GM19328 (cell line): Measurements from ENCODE around the gene CFAP74.

Source experiments
- ATAC-seq: cut with Tn5 transposase; IDR thresholded peaks from one replicate; pipeline ENCODE4 v1.9.1; 2021; ENCODE audit warnings: mild to moderate bottlenecking, moderate library complexity; ENCODE audit not compliant: unreplicated experiment

CFAP74 gene

DNA sequence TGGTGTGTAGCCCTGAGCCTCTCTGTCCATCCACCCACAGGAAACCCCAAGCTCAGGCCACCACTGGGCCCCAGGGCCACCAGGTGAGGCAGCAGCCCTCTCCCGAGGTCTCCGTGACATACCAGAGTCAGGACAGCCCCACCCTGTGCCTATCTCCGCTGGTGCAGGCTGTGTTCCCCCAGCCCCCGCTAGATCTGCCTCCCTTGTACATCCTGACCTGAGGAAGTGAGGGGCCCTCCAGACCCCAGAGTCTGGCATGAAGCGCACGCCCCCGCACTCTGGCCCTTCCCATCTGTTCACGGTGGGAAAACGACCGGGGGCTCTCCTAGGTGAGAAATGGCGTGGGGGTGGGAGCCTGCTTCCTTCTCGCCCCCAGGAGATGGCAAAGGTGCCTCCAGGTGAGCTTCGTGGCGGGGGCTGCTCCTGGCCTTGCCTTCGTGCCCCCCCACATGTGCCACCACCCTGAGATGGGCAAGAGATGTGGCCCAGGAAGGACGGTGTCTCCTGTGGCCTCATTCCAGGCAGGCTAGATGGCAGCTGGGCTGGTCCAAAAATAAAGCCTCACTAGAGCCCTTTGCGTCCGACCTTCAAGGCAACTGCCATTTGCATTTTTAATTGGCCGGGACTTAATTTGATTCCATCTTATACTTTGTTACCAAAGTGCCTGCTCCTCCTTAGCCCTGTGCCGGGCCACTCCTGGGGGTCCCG is 18.6 kb upstream of the CFAP74 start:
- ATAC-seq, result no peak

DNA sequence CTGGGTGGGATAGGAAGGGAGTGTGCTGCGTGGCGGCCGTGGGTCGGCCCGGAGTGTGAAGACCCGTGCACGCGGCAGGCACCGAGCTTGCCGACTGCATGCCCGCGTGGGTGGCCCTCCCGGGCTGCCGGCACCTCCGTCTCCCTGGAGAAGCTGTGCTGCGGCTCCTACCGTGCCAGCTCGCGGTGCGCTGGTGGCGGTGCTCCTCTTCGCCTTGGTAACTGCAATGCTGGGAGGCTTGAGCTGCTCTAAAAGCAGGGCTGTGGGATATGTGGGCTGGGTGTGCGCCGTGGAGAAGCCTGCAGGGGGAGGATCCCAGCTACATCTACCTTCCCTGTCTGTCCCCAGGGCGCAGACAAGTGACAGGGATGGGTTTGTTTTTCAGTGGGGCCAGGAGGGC is 18.0 kb upstream of the CFAP74 start:
- ATAC-seq, result no peak

DNA sequence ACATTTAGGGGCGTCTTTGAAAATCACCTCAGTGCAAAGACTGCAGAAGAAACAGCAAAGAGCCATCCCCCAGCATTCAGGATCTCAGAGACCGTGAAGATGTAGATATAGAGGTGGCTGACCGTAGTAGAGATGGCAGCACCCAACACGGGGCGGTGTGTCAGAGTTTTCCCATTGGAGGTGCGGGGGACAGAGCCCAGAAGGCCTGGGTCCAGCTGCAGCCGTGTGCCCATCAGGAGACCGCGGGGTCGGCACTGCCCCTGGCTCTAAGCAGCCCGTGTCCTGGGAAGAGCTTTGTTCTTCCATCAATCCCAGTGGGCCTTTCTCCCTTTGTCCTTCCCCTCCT is 16.7 kb upstream of the CFAP74 start:
- no peak for ATAC-seq

DNA sequence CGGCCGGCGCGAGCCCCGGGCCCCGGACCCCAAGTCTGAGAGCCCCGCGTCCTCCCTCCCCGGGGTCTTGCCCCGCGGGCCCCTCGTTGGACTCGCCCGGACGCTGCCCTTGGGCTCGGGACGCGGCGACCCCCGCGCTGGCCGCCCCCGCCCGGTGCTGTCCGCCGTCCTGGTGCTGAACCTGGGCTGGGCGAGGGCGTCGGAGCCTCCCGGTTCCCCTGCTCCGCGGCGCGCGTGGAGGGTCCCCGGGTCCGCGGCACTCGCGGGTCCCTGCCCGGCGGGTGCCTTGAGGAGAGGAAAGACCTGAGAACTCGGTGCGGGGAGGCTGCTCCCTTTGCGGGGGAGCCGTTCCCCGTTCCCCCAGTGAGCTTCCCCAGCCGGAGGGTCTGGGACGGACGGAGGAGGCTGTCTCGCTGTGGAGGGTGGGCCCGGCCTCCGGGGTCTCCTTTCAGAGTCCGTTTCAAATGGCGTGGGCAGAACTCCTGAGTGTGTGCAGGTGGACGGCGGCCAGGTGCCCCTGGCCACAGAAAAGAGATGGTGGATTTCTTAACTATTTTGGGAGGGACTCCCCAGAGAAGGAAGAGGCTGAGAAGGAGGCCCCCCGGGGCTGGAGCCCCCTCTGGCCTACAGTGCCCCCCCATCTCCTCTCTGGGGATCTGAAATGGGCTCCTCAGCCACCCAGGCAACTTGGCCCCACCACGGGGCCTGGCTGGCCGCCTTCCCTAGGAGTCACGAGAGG is 16.2 kb upstream of the CFAP74 start:
- no peak for ATAC-seq

DNA sequence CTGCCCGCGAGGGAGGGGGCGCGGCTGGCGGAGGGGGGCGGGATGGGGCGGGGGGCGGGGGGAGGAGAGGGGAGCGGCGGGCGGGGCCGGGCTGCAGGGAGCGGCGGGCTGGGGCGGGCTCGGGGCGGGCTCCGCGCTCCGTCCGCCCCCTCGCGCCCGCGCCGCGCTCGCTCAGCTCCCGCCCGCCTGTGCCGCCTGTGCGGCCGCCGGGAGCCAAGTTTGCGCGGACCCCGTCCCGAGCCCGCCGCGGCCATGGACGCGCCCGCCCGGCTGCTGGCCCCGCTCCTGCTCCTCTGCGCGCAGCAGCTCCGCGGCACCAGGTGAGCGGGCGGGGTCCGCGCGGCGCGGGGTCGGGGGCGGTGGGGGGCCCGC is 15.6 kb upstream of the CFAP74 start, which contains the start of gene GABRD:
Gene GABRD (plus strand): TSS at position 174 of the 372 bp plus-strand sequence. CDS start 79 bp downstream, at position 253.
- no peak for ATAC-seq

DNA sequence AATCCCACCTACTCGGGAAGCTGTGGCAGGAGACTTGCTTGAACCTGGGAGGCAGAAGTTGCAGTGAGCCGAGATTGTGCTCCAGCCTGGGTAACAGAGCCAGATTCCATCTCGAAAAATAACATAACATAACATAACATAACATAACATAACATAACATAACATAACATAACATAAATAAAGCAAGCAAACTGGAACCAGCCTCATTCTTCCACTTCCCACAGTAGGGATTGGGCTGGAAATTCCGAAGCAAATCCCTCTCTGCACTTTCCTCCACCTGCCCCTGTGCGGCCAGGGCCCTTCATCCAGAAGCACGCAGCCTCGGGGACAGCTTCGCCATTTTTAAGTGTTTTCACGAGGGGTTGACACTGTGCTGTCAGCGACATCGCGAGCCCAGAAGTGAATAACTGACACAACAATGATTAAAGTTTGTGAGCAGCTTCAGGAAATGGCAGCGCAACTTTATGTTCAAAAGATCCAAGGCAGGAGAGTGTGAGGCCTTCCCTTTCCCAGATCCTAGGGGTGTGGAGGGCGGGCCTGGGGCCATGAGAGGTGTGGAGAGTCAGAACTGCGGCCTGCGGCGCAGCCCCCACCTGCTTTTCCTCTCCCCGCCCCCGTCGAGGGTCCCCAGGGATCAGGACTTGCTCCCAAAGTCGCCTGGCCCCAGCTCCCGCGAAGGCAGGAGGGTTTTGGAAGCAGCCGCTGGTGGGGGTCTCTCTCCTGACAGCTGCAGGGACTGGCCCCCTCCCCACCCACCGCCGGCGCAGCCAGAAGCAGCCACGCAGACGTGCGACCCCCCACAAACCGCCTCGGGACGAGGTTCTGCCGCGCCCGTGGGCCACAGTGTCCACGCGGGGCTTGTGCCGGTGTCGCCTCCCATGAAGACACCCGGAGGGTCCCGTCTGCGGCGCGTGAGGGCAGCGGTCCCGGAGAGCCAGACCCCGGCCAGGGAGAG is 14.9 kb upstream of the CFAP74 start:
- no peak for ATAC-seq

DNA sequence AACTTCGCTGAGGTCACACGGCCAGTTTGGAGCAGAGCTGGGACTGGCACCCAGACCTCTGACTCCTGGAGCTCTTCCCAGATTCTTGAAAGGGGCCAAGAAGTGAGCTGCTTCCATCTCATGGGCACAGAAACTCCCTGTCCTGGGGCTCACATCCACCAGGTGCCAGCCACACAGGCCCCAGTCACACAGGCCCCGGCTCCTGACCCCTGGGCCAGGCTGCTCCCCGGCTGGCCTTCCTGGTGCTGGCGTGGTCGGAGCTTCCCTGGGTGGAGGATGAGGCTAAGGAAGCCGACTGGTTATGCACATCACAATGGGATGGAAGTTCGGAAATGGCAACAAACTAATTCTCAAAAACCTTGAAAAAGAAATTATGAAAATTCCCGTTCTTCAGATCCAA is 12.5 kb upstream of the CFAP74 start:
- no peak for ATAC-seq

DNA sequence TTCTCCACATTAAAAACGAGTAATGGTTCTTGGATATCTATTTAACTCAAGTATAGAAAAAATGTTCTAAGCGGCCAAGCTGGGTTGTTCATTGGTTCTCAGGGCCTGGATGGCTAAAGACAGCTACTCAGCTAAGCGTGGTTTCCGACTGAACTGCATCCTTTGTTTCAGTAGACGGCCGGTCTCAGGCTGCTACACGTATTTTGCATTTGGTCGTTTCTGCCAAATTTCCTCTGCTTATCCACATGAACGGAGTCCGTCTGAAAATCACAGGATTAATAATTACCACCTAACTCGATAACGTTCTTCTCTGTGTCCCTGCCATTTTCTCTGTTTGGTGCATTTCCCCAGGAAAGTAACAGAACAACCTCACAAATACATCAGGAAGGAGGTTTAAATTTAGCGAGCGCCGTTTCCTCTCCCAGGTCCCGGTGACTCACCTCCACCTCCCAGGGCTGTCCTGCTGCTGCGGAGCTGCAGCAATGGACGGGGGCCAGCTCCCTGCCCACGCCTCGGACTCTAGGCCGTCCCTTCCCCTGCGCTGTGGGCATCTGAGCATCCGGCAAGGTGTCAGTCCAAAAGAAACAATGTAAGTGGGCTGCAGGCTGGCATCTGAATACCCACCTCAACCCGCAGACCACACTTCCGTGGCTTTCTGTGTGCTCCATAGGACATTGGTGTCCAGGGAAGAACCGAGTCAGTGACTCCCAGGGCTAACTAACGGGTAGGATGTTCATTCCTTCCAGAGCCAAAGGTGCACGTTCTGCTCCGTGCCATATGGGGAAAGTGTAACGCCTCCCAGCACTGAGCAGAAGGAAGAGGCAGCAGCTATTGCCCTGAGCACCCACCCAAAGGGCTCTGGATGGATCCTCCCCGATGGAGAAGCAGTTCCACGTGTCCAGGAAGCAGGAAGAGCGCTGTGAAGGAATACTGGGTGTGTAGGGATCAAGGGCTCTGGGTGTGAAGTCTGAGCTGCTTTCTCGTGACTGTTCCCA is 11.5 kb upstream of the CFAP74 start:
- no peak for ATAC-seq

DNA sequence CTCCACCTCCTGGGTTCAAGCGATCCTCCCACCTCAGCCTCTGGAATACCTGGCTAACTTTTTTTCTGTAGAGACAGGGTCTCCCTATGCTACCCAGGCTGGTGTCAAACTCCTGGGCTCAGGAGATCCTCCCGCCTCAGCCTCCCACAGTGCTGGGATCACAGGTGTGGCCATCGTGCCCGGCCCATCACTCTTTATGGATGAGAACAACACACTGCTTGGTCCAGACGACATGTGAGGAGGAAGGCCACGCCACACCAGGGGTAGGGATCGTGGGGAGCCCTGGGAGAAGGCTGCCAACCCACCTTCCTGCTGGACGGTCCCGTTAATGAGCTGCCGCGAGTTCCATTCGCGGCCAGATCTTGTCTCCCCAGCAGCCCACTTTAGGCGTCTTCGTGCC is 10.6 kb upstream of the CFAP74 start:
- no peak for ATAC-seq

DNA sequence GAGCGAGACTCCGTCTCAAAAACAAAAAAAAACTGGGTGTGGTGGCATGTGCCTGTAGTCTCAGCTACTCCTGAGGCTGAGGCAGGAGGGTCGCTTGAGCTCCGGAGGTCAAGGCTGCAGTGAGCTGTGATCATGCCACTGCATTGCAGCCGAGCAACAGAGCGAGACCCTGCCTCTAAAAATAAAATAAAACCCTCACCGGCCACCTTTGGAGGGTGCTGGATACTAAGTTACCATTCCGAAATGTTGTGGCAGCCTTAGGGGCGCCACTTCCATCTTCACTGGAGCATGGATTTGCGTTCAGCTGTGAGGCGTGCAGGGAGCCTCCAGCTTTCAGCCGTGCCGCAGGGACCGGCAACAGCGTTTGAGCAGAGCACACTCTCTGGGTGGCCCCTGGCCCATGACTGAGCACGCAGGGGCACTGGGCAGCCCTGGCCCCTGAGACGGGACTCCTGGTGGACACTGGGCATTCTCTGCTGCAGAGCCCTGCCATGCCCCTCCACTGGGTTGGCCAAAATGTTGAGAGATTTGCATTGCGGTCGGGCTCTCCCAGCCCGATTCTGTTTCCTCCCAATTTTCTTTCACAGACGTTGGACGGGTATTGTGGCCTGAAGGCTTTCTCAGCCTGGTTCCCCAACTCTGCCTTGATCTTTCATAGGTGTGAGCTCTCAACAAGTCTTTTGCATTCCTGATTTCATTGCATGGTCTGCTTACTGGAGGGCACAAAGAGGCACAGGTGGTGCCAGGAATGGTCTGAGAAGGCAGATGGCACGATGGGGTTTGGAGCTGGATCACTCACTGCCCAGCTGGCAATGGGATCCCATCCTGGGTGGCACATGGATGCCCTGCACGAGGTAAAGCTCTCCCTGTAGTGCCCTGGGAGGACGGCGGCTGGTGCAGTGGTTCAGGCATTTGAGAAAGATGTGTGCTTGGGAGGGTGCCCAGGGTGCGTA is 5.8 kb upstream of the CFAP74 start:
- ATAC-seq, result no peak

DNA sequence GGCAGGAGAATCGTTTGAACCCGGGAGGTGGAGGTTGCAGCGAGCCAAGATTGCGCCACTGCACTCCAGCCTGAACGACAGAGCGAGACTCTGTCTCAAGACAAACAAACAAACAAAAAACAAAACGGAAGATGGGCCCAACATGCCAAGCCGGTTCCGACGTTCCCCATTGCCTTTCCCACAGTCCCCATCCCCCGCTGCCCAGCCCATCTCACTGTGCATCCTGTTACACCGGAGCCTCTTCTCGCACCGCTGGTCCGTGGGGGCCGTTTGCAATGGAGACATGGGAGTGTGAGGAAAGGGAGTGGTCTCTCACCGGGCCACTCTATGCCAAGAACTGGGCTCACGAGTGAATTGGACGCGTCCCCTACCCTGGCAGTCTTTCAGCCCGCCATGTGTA is 1.3 kb upstream of the CFAP74 start:
- no peak for ATAC-seq

DNA sequence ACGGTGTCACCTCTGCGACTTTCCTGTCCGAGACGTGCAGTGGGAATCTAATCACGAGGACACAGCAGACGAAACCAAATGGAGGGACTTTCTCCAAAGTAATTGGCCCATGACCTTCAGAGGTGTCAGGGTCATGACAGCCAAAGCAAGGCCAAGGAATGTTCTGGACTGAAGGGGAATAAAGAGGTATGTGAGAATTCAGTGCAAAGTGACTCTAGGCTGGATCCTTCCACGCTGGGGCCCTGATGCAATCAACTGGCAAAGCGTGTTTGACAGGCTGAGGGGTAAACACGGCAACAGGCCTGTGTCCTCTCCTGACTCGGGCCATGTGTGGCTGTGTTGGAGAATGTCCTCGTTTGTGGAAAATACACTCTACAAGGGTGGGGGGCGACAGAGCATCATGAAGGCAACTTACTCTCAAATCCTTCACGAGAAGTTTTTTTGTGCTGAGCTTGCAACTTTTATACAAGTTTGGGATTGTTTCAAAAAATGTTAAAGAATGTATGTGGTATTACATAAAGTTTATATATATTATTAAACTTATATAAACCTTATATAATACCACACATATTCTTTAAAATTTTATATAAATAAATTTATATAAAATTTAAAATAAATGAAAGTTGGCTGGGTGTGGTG is 1.7 kb downstream of the CFAP74 start:
- ATAC-seq, result no peak

DNA sequence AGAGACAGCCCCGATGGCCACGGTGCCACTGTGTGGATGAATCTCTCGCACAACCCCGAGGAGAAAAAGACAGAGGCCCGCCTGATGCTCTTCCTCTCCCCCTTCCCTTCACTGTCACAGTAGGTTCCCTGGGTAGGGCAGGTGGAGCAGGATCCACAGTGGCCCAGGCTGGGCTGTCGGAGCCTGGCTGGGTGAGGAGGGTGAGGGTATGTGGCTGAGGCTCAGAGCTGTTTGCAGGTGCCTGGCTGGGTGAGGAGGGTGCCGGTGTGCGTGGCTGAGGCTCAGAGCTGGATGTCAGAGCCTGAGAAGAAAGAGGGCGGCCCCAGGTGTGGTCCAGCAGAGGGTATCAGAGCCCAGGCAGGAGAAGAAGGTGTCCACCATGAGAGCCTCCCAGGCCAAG is 2.7 kb downstream of the CFAP74 start:
- ATAC-seq, result no peak

DNA sequence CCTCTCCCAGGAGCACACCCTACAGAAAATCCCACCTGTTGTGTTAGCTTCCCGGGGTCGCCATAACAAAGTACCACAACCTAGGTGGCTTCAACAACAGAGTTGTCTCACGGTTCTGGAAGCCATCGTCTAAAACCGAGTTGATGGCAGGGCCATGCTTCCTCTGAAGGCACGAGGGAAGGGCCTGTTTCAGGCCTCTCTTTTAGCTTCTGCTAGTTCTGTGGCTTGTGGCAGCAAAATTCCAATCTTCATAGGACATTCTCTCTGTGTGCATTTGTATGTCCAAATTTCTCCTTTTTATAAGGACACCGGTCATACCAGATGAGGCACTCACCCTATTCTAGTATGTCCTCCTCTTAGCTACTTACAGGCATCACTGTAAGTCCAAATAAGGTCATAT is 3.2 kb downstream of the CFAP74 start:
- ATAC-seq, result no peak

DNA sequence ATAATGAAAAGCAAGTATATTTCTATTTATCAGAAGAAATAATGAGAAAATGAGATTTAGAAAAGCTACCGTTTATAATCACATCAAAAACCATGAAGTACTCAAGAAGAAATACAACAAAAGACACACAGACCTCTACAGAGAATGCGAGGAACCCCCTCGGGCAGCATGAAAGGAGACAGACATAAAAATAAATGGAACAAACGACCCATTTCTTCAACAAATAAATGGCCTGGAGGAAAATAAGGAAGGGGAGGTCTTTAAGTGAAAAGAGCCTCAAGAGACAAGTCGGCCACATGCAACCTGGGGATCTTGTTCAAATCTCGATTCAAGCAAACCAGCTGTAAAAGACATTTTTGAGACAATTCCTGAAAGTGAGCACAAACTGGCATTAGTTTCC is 6.0 kb downstream of the CFAP74 start:
- ATAC-seq, result no peak

DNA sequence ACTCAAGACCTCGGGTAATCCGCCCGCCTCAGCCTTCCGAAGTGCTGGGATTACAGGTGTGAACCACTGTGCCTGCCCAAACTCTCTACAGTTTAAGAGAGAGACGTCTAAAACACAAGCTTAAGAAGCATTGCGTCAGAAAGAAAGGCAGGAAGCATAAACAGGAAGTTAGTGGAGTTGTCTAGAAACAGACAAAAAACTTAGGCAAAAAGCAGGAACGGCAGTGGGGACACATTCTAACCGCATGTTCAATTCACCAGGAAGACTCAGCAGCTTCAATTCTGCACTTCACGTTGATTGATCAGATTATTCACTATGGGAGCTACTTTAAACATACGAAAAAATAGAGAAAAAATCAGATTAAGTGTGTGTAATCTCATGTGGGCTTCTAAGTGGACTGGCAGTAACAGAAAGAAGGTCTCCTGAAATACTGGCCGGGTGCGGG is 7.4 kb downstream of the CFAP74 start:
- no peak for ATAC-seq

DNA sequence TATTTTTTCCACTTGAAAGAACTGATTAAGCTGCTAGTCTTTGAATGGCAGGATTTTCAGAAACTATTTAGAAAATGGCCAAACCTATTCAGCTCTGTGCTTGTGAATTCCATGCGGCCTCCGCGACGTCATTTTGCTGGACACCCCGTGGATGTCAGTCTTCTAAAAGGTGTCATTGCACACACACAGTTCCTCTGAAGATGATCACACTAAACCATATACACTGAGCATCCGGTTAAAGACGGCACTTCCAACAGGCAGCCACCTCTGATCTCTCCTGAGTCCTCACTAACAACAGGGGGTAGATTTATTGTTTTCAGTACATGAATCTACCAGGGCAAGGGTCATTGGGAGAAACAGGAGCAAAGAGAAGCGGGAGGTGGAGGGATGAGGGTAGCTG is 9.1 kb downstream of the CFAP74 start:
- ATAC-seq, result no peak

DNA sequence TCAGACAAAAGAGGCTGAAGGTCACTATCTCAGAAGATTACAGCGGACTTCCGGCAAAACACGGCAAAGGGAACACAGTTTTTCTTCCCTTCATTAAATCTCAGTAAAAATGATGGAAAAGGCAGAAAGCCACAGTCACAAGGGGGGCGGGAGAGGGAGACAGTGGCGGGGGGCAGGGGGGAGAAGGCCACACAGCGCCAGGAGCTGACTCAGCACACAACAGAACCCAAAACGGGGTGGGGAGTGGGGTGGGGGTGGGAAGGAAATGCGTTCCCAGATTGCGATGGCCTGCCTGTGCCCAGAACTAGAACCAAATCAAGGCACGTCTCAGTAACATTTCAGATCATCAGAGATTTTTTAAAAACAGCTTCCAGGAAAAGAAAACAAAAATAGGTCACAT is 13.4 kb downstream of the CFAP74 start:
- ATAC-seq, result no peak

DNA sequence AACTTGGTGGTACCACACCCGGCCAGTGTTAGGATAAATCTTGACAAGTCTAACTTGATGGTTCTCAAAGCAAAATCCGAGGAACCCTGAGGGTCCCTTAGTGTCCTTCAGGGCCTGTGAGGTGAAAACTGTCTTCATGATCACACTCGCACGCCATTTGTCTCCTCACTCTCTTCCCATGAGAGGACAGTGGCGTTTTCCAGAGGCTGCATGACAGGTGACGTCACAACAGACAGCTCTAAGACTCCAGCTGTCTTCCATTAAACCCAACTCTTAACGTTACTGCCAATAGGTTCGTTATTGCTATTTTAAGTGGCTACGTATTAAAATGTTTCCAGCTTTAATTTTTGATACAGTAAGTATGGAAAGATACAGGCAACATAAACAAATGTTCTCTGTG is 13.8 kb downstream of the CFAP74 start:
- no peak for ATAC-seq
